NCI-H460 (cell line): ENCODE results near the gene RBM25. TPM values are rescaled to one million over a fixed set of nuclear protein-coding genes. Genes with fewer than 3 reads are reported as not detected.
"Not testable (repeated sequence)": the region's sequence is repeated elsewhere in the genome, so short reads cannot be mapped to it uniquely, and the experiment has no call there.

Experiments
- DNase-seq: peaks from one replicate; pipeline ENCODE4 v3.0.0-alpha.2; 2016; ENCODE audit warnings: low read depth; ENCODE audit errors: extremely low read depth
- polyA plus RNA-seq: library from polyadenylated mRNA; depleted of rRNA; stranded (reverse); fragments of >200 nt; gene quantifications from 2 replicates; pipeline ENCODE4 v1.2.3, GENCODE V29; 2014; cell fraction: nucleus; rRNA removed
- total RNA-seq: library from RNA; depleted of rRNA; stranded (reverse); fragments of >200 nt; shearing (Covaris generic); gene quantifications from 2 replicates; pipeline ENCODE4 v1.2.3, GENCODE V29; 2014; rRNA removed

Gene RBM25
- 30.0 and 35.0 TPM in 2 replicates for total RNA-seq
- 119 and 148 TPM in 2 replicates for polyA plus RNA-seq

DNA sequence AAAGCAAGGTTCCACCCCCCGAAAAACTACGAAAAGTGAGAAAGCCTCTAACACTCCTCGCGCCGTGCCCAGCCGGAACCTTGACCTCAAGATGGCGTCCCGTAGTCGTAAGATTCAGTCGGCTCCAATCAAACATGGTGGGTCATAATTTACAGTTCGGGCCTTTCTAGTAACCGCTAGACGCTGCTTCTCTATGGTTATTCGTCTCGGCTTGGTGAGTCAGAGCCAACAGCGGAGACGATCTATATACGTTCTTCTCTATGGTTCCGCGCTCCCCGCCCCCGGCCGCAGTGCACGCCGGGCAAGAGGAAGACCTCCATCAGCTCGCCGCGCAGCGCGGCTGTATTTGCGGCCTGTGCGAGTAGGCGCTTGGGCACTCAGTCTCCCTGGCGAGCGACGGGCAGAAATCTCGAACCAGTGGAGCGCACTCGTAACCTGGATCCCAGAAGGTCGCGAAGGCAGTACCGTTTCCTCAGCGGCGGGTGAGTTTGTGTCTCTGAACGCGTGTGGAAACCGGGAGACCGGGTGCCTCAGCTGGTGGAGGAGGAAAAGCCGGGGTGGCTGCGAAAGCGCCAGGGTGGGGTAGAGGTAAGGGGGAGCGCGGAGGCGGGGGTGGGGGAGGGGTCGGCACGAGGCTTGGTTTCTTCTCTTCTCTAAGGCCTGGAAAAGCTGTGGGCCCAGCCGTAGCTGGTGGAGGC is at the start of gene RBM25:
Gene RBM25 (plus strand): TSS at position 311 of the 698 bp plus-strand sequence. CDS start 13,108 bp downstream, outside the sequence.
- peak; percentile 99 for DNase-seq

- DNase-seq, result not testable (repeated sequence)
Observed at GRCh38 chr14:73011189-73011588, 47.1 kb upstream of the RBM25 start.

DNA sequence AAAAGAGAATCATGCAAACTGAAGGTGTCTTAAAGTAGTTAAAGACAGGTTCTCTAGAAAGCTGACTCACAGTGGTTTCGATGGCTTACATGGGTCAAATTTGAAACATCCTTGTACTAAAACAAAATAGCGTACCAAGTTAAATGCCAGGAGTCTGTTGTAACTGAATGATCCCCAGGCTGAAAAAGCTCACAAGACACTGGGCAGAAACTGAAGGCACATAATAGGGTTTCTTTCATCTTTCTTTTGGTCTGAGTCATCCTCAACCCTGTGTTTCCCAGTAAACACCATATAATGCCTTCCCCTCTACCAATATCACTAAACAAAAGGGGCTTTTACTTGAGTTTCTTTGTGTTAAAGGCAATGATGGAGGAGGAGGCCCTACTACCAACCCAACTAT is 44.2 kb upstream of the RBM25 start:
- no peak for DNase-seq

GRCh38 chr14:73015552-73015951 is 42.8 kb upstream of the RBM25 start:
- DNase-seq, result not testable (repeated sequence)

- DNase-seq, result not testable (repeated sequence)
Observed at GRCh38 chr14:73016011-73016410, 42.3 kb upstream of the RBM25 start.

- no peak for DNase-seq
Observed at GRCh38 chr14:73022051-73022450, 36.3 kb upstream of the RBM25 start.

GRCh38 chr14:73025544-73025943 is 32.8 kb upstream of the RBM25 start:
- DNase-seq, result no peak

GRCh38 chr14:73026243-73026844 is 32.0 kb upstream of the RBM25 start:
- DNase-seq, result no peak

DNA sequence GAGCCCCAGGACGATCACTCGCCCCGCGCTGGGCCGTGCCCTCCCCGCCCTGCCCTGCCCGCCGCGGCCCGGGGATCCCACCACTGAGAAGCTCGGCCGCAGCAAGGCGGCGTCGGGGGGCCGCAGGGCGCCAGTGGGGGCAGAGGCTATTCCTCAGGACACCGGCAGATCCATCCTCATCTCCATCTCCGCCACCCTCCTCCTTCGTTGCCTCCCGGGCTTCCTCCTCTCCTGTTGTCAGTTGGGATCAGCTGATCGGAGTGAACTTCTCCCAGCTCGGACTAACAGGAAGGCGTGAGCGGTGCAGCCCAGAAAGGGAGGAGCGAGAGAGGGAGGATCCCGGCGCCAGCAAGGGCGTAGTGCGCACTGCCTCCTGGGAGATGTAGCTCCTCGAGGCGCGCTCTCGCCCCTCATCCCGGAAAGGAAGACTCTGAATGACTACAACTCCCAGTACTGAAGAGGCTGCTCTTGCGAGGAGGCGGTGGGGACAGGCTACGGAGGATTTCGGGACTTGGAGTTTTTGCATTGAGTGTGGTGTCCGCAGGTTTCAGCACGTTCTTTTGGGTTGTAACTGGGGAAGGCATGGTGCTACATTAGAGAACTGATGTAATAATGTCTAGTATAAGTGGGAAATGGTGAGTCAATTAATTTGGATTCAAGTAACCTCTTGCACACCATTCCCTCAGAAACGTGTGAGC is 31.3 kb upstream of the RBM25 start, which contains the start of gene ZFYVE1:
Gene ZFYVE1 (minus strand): TSS at position 262 of the 698 bp plus-strand sequence. CDS start 2,598 bp downstream, outside the sequence.
- peak; percentile 97 for DNase-seq

DNA sequence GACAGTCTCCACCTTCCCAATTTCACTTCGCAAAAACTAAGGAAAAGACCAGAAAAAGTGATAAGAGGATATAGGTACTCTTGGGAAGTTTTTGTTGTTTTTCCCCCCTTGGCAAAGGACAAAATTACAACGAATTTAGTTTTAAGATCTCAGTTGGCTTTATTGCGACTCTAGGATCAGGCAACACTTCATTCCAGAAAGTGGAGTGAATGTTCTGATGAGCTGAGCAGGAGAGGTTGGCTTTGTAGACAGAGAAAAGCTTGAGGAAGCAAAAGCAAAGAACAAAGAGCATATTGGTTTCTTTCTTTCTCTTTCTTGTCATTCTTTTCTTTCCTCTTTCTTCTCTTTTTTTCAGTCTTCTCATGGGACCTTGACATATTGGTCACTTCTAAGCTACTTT is 30.8 kb upstream of the RBM25 start:
- no peak for DNase-seq

DNA sequence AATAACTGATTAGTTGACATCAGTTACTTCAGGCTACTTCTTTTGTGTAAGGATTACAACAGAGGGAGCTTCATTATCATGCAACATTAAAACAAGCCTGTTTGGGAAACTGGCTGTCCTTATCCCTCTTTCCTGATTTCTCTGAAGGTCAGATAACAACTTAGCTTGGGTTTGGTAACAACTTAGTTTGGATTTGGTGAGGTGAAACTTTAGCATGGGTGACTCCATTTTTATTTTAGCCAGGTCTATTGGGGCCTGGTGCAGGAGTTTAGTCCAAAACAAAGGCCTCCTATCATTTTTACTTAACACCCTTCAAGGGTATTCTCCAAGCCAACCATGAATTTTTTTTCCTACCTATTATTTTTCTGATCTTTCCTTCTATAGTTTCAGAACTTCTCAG is 30.4 kb upstream of the RBM25 start:
- DNase-seq, result no peak

DNA sequence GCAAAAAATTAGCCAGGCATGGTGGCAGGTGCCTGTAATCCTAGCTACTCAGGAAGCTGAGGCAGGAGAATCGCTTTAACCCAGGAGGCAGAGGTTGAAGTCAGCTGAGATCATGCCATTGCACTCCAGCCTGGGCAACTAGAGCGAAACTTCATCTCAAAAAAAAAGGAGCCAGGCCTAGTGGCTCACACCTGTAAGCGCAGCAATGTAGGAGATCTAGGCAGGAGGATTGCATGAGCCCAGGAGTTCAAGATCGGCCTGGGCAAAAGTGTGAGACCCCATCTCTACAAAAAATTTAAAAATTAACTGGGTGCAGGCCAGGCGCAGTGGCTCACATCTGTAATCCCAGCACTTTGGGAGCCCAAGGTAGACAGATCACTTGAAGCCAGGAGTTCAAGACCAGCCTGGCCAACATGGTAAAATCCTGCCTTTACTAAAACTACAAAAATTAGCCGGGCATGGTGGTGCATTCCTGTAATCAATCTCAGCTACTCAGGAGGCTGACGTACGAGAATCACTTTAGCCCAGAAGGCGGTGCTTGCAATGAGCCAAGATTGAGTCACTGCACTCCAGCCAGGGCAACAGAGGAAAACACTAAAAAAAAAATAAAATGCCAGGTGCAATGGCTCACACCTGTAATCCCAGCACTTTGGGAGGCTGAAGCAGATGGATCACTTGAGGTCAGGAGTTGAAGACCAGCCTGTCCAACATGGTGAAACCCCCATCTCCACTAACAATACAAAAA is 21.5 kb upstream of the RBM25 start:
- DNase-seq, result not testable (repeated sequence)

- no peak for DNase-seq
Observed at GRCh38 chr14:73047808-73048207, 10.5 kb upstream of the RBM25 start.

GRCh38 chr14:73049428-73049827 is 8.9 kb upstream of the RBM25 start:
- DNase-seq, result no peak

DNA sequence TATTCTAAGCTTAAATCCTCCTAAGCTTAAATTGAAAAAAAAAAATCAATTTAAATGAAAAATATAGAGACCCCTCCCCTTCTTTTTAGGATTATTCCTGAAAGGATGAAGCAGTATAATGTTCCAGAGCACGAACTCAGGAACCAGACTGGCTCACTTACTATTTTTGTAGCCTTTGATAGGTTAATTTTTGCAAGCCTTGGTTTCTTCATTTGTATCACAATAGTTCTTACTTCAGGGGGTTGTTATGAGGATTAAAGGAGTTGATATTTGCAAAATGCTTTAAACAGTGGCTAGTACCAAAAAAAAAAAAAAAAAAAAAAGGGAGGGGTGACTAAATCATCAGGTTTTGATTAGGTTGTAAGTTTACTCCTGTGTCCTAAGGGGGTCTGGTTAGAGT is 3.1 kb upstream of the RBM25 start:
- DNase-seq, result no peak

DNA sequence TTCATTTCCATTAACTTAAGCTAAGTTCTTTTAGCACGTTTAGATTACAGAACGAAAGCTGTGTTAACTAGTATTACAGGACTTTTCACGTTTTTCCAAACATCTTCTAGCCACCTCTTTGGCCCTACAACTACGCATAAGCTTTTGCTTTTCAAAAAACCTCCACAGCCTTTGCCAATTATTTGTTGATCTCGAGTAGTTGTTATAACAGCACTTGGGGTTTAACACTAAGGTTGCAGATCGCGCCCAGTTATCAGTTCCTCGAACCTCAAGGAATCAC is 450 bp upstream of the RBM25 start:
- DNase-seq, result no peak

DNA sequence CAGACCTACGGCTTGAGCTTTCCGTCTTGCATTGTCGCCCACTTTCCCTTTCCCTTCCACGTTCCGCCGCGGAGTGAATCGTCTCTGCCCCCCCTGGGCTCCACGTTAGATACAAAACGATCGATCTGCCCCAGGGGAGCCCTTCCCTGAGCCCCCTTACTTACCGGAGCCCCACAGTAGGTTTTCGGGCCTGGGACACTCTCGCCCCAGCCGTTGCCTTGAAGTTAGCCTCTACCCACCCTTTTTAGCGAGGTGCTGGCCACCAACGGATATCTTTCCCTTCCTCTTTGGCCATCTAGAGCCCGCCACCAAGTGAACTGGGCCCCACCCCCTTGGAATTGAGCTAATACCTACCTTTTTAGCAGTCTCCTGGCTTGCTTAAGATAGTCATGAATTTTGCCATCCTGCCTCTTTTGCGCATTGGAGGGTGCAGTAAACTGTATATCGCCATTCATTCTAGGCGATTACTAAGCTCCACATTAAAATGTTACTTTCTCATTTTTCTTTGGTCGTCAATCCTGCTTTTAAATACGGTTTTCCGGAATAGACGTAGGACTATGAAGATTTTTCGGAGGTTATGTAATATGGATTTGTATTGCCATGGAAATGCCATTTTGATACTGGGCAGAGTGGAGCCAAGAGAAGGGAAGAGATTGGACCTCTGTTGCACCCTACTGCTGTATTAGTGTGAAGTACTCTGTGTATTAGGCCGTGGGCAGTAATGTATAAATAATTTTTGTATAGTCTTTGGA is 764 bp downstream of the RBM25 start:
- DNase-seq, result peak; percentile 3

GRCh38 chr14:73069585-73069984 is 11.3 kb downstream of the RBM25 start:
- DNase-seq, result no peak

DNA sequence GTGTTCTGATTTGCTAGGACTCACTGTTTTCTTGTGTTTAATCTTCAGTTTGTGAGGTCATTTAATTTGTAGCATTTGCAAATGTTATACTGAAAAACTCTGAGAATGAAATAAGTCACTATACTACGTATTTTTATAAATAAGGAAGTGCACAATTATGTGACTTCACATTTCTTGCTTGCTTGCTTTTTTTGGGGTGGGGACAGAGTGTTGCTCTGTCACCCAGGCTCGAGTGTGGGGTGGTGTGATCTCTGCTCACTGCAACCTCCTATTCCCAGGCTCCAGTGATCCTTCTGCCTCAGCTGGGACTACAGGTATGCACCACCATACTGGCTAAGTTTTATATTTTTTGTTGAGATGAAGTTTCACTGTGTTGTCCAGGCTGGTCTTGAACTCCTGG is 32.7 kb downstream of the RBM25 start:
- no peak for DNase-seq

GRCh38 chr14:73097421-73097820 is 39.1 kb downstream of the RBM25 start:
- no peak for DNase-seq
